Stimulated activated naive CD4-positive, alpha-beta T cell treated with Interleukin-2 at 50 U/mL for 16 hours (primary cell): ENCODE results near the gene TJP3.
A peak's percentile ranks its signal among the peaks of the same experiment; 100 is the strongest.
"Not testable (repeated sequence)": the region's sequence is repeated elsewhere in the genome, so short reads cannot be mapped to it uniquely, and the experiment has no call there.

Source experiments
- DNase-seq: peaks from one replicate; lab custom pipeline; 2025; lab: John Stamatoyannopoulos, UW

The TJP3 gene

GRCh38 chr19:3745363-3746045 lies 37.3 kb downstream of the TJP3 start:
- no peak for DNase-seq

- DNase-seq, result no peak
Measured at GRCh38 chr19:3746371-3747056, 38.3 kb downstream of the TJP3 start.

- DNase-seq, result no peak
Measured at GRCh38 chr19:3748965-3749364, 40.8 kb downstream of the TJP3 start.

GRCh38 chr19:3750211-3750610 lies 42.0 kb downstream of the TJP3 start:
- no peak for DNase-seq

GRCh38 chr19:3751236-3751635 lies 43.1 kb downstream of the TJP3 start:
- no peak for DNase-seq

GRCh38 chr19:3752492-3752891 lies 44.3 kb downstream of the TJP3 start:
- no peak for DNase-seq

GRCh38 chr19:3753631-3754410 lies 45.6 kb downstream of the TJP3 start:
- no peak for DNase-seq

- not testable (repeated sequence) for DNase-seq
Measured at GRCh38 chr19:3757705-3758104, 49.5 kb downstream of the TJP3 start.

GRCh38 chr19:3758297-3758696 lies 50.1 kb downstream of the TJP3 start:
- not testable (repeated sequence) for DNase-seq

GRCh38 chr19:3759482-3760254 lies 51.5 kb downstream of the TJP3 start:
- DNase-seq, result no peak

- no peak for DNase-seq
Measured at GRCh38 chr19:3760871-3761361, 52.7 kb downstream of the TJP3 start.

GRCh38 chr19:3761382-3762129 lies 53.4 kb downstream of the TJP3 start, which contains the start of gene APBA3:
APBA3 (minus strand) TSS chr19:3761692; CDS start chr19:3760264, 1,428 bp downstream.
- DNase-seq, result peak; percentile 91

- DNase-seq, result no peak
Measured at GRCh38 chr19:3762130-3762473, 53.9 kb downstream of the TJP3 start.

GRCh38 chr19:3762501-3763459 lies 54.6 kb downstream of the TJP3 start, which contains the start of gene MRPL54:
MRPL54 (plus strand) TSS chr19:3762682; CDS start chr19:3762701, 19 bp downstream.
- peak; percentile 97 for DNase-seq

- no peak for DNase-seq
Measured at GRCh38 chr19:3765121-3765520, 56.9 kb downstream of the TJP3 start.

- DNase-seq, result not testable (repeated sequence)
Measured at GRCh38 chr19:3765757-3766156, 57.6 kb downstream of the TJP3 start.

- DNase-seq, result no peak
Measured at GRCh38 chr19:3766520-3766919, 58.3 kb downstream of the TJP3 start.

GRCh38 chr19:3767050-3767449 lies 58.9 kb downstream of the TJP3 start:
- DNase-seq, result no peak

- no peak for DNase-seq
Measured at GRCh38 chr19:3768015-3768747, 60.0 kb downstream of the TJP3 start.
